GM18870 (cell line): Measurements from ENCODE around the gene SLC35D3.
"Not testable (repeated sequence)": the region's sequence is repeated elsewhere in the genome, so short reads cannot be mapped to it uniquely, and the experiment has no call there.

Experiments used
- ATAC-seq: cut with Tn5 transposase; IDR thresholded peaks from one replicate; pipeline ENCODE4 v1.9.1; 2021; ENCODE audit warnings: moderate library complexity; ENCODE audit not compliant: unreplicated experiment

The SLC35D3 gene

GRCh38 chr6:136963259-136963658, 41.2 kb downstream of the SLC35D3 start:
- ATAC-seq, result no peak

GRCh38 chr6:136964398-136964797, 42.3 kb downstream of the SLC35D3 start:
- ATAC-seq, result no peak

GRCh38 chr6:136967876-136968752, 46.0 kb downstream of the SLC35D3 start:
- no peak for ATAC-seq

GRCh38 chr6:136968837-136969236, 46.7 kb downstream of the SLC35D3 start:
- no peak for ATAC-seq

- ATAC-seq, result no peak
These were observed 47.3 kb downstream of the SLC35D3 start for GRCh38 chr6:136969433-136969832.

- ATAC-seq, result no peak
These were observed 47.8 kb downstream of the SLC35D3 start for GRCh38 chr6:136969930-136970329.

- ATAC-seq, result no peak
These were observed 49.5 kb downstream of the SLC35D3 start for GRCh38 chr6:136971609-136972008.

GRCh38 chr6:136973781-136974180, 51.7 kb downstream of the SLC35D3 start:
- not testable (repeated sequence) for ATAC-seq
